Measurements from ENCODE around the gene NSMCE4A. TPM values are rescaled to one million over a fixed set of nuclear protein-coding genes. Genes with fewer than 3 reads are reported as not detected.
A peak's percentile ranks its signal among the peaks of the same experiment; 100 is the strongest.

Gene NSMCE4A
- total RNA-seq, 6 experiments from 2014 or later, result 17.0 to 46.5 (median 30.6) TPM

DNA sequence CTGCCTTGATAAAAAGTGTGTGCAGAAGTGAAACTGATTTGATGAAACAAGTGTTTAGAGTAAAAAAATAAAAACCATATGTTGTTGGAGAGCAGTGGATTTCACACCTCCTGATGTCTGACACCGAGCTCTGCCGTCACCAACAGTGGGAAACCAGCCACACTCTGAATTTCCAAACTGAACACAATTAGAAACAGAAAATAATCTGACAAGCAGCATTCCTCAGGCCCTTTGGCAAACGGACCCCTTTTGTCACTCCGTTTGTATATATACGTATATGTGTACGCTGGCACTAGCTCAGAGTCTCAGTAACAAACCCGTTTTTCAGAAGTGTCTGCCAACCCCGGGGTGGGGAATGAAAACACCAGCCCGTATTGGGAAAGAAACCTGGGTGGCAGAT is 46.4 kb upstream of the NSMCE4A start:
- Histone ChIP-seq H3K4me1 (no peaks in the 10 kb centered on the region), H3K27me3 (no peaks in the 10 kb centered on the region), H3K9me3 (no peaks in the 10 kb centered on the region), H3K36me3 (no peaks in the 10 kb centered on the region), H3K4me3 (no peak overlapping the region), H3K27ac (no peak overlapping the region)
- intact Hi-C loops (cut with DNase I), result no loop called here
- ATAC-seq (no peak), DNase-seq (no peak)
- WGBS (ENCODE audit: insufficient coverage, low coverage, low lambda C conversion rate, missing lambda C conversion rate), result 57% methylated on average over 9 of the region's 9 CpGs
- TF ChIP-seq CTCF (IDR thresholded peaks at IDR 0.05) (no peak), POLR2A (IDR thresholded peaks at IDR 0.05) (no peak)

- ATAC-seq, result no peak
- Histone ChIP-seq H3K36me3 (no peaks in the 10 kb centered on the region), H3K4me1 (peaks cover 0 to under 1% (median 0%) of the 10 kb centered on the region in 4 donors), H3K27me3 (no peaks in the 10 kb centered on the region), H3K4me3 (no peak overlapping the region), H3K9me3 (no peaks in the 10 kb centered on the region), H3K27ac (no peak overlapping the region)
- intact Hi-C loops (cut with DNase I), result no loop called here
- DNase-seq, result no peak
- WGBS (ENCODE audit: insufficient coverage, low coverage, low lambda C conversion rate, missing lambda C conversion rate), result 92% methylated on average over 6 of the region's 6 CpGs
- TF ChIP-seq POLR2A (IDR thresholded peaks at IDR 0.05) (no peak), CTCF (IDR thresholded peaks at IDR 0.05) (no peak)
These were observed 45.2 kb upstream of the NSMCE4A start for GRCh38 chr10:122020226-122020625.

DNA sequence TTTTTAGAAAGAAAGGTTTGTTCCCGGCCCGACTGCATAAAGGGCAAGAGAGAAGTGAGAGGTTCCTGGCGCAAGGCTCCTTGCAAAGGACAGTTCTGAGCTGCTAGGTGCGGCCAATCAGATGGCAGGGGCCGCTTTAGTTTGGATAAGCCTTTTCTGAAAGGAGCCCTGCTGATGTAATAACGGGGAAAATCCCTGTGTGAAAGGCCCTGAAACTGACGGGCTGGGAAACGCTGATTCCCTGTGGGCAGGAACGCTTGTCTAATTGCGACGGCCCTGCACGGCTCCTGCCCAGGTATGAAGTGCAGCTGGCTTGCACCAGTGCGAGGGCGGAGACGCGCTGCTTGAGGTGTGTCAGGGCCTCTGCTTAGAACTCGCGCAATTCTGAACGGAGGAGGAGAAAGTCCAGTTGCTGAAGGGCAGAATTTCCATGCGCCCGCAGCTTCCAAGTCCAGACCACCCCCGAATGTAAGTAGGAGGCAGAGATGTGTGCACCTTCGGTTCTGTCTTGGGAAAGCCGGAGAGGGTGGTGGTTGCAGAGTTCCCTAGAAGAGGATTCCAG is 44.5 kb upstream of the NSMCE4A start:
- 50% methylated on average over 16 of the region's 24 CpGs for WGBS (ENCODE audit: insufficient coverage, low coverage, low lambda C conversion rate, missing lambda C conversion rate)
- TF ChIP-seq POLR2A (IDR thresholded peaks at IDR 0.05) (no peak), CTCF (IDR thresholded peaks at IDR 0.05) (no peak)
- Histone ChIP-seq H3K27ac (peak overlapping the region; percentile 51 to 79 (median 78)), H3K4me3 (peak overlapping the region; percentile 12 to 44 (median 42)), H3K27me3 (no peaks in the 10 kb centered on the region), H3K9me3 (no peaks in the 10 kb centered on the region), H3K4me1 (peaks cover 0 to 7% (median 0%) of the 10 kb centered on the region in 4 donors), H3K36me3 (no peaks in the 10 kb centered on the region)
- DNase-seq (peak; percentile 74 to 85 (median 83)), ATAC-seq (peak; percentile 89 to 91 (median 91))
- intact Hi-C loops (cut with DNase I), result no loop called here

DNA sequence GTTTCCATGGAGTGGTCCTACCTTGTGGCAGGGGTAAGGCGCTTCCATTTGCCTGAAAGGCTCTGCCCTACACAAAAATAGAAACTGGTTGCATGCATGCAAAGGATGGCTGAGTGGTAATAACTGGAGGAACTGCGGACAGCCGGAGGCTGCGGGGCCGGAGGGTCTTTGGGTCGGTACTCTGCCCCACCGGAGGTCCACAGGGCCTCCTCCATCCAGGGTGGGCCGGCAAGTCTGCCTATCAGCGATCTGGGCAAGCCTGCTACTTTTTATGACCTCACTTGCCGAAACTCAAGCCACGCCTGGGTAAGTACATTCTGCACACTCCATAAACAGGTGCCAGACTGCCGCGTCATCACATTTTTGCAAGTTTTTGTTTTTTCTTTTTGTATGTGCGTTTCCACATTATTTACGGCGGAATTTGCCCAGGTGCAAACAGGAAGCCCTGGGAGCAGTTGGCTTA is 44.0 kb upstream of the NSMCE4A start:
- H3K4me3 ChIP-seq, result peak overlapping the region; percentile 12 to 44 (median 42)
- H3K4me1 ChIP-seq, result peaks cover 0 to 12% (median 0%) of the 10 kb centered on the region in 4 donors
- peak overlapping the region; percentile 51 to 79 (median 78) for H3K27ac ChIP-seq
- no peaks in the 10 kb centered on the region for H3K9me3 ChIP-seq
- no peaks in the 10 kb centered on the region for H3K27me3 ChIP-seq
- no peaks in the 10 kb centered on the region for H3K36me3 ChIP-seq
- DNase-seq (peak; percentile 30 to 56 (median 56)), ATAC-seq (peak; percentile 59 to 74 (median 69))
- WGBS (ENCODE audit: insufficient coverage, low coverage, low lambda C conversion rate, missing lambda C conversion rate), result 71% methylated on average over 7 of the region's 16 CpGs
- TF ChIP-seq POLR2A (IDR thresholded peaks at IDR 0.05) (no peak), CTCF (IDR thresholded peaks at IDR 0.05) (no peak)
- intact Hi-C loops (cut with DNase I), result no loop called here
